ENCODE data around the gene MEN1.

Gene MEN1

DNA sequence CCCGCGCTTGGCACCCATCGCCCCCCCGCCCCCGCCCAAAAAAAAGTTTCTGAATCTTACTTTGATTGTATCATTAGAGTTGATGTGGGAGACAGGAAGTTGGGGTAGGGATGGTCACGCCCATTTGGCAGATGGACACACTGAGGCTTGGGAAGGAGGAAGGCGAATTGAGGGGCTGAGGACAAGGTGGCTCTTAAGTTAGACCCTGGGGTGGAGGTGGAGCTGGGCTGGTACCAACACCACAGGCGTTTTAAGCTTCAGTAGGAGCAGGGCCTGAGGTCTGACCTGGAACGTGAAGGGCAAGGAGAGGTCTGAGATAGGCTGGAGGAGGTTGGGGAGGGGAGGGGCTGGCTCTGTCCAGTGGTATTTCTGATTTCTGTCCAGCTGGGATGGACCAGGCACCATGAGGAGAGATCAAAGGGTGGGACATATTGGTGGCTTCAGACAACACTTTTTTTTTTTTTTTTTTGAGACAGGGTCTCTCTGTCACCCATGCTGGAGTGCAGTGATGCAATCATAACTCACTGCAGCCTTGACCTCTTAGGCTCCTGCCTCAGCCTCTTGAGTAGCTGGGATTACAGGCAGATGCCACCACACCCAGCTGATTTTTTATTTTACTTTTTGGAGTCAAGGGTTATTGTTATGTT is 34.9 kb upstream of the MEN1 start:
- no peak for DNase-seq

DNA sequence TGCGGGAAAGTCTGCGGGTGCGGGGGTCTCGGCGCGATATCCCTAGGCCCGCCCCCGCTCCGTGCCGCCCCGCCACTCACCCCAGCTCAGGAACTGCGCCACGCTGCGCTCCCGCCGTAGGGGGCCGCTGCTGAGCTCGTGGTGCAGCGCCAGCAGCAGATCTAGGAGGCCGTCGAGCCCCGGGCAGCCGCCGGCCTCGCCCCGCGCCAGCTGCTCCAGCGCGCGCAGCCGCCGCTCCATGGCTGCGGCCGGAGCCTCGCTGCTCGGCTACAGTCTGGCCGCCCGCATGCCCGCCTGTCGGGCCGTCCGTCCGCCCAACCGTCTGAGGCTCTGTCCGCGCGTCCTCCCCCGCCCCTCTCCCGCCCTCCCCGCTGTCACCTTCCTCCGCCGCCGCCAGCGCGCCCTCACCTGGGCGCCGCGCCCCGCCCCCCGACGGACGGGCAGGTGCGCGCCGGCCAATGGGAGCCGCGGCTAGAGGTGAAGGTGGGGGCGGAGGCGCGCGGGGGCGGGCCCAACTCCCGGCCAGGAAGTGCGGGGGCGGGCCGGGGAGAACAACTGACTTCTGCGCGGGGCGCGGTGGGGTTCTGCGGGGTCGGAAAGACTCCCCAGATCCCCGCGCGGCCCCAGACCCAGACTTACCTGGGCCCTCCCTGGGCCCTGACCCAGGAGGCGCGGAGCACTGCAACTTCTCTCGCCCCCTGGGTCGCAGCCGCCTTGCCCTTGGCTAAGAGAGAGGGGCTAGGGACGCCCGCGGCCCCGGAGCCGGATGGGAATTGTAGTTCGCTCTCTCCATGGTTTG is 34.2 kb upstream of the MEN1 start, which contains the start of gene CDC42BPG:
CDC42BPG (minus strand) TSS at position 324 of the 799 bp plus-strand sequence; CDS start at position 240, 84 bp downstream.
- DNase-seq: peak; percentile 69

DNA sequence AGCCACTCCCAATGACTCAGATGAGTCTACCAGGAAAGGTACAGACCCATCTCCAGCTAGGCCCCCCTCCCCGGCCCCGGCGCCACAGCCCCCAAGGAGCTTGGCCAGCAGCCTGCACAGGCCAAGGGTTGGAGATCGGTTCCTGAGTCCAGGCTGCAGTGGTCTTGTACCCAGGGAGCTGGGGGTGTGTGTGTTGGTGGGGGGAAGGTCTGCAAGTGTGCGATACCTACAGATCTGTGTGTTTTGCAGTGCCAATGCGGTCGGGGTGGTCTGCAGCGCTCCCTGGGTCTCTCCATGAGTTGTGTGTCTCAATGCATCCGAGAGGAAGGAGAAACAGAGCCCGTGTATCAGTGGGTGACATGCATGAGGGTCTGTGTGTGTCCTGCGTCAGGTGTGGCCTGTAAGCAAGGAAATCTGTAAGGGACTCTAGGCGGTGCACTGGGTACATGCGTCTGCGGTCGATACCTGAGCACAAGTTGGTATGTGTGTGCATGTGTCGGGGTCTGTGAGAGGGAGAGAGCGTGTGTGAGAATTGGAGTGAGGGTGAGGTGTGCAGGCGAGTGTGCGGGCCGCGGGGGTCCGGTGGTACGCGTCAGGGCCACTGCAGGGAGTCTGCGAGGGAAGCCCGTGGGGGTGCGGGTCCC is 33.5 kb upstream of the MEN1 start:
- DNase-seq: no peak

DNA sequence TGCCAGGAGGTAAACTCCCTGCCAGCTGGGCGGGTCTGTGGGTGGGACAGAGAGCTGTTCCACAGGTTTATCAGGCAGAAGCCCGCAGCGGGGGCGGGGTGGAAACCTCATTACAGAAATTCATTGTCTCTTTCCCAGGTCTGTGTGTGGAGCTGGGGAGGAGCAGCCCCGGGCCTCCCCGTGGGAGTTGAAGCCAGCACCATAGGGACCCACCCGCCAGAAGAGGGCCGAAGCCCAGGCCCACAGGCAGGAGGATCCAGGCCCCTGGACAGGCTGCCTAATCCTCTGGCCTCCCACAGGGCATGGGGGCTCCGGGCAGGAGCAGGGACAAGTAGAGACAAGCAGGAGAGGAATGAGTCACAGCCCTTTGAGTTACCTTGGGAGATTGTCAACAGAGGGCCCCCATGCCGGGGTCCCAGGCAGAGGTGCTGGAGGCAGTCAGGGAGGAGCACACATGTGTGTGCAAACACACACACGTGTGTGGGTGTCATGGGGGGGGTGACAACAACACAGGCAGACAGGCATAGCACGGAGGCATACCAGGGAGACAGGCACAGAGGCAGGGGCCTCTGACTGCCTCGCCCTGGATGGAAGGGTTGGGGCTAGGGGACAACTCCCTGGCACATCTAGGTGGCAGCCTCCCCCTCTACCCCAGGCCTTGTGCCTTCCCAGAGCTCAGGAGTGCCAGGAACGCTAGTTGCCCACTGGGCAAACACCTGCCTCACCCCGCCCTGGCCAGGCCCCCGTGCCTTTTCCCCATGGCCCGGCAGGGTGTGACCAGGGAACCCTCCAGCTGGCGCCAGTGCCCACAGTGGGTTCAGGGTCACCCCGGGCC is 32.7 kb upstream of the MEN1 start:
- no peak for DNase-seq

DNA sequence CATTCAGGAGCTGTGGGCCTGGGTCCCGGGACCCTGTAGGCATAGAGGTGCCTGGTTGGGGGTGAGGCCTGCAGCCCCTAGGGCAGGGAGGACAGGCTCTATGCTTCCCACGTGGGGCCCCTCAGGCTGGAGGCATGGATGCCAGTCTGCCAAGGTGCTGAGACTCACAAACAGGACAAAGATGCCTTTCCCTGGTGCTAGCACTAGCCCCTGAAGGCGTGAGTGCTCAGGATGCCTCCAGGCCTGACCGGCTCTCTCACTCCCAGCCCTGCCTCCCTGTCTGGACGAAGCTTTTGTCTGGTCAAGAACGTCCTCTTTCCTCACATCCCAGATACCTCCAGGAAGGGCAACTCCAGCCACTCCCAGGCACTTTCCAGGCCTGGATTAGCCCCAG is 32.0 kb upstream of the MEN1 start:
- DNase-seq: no peak

DNA sequence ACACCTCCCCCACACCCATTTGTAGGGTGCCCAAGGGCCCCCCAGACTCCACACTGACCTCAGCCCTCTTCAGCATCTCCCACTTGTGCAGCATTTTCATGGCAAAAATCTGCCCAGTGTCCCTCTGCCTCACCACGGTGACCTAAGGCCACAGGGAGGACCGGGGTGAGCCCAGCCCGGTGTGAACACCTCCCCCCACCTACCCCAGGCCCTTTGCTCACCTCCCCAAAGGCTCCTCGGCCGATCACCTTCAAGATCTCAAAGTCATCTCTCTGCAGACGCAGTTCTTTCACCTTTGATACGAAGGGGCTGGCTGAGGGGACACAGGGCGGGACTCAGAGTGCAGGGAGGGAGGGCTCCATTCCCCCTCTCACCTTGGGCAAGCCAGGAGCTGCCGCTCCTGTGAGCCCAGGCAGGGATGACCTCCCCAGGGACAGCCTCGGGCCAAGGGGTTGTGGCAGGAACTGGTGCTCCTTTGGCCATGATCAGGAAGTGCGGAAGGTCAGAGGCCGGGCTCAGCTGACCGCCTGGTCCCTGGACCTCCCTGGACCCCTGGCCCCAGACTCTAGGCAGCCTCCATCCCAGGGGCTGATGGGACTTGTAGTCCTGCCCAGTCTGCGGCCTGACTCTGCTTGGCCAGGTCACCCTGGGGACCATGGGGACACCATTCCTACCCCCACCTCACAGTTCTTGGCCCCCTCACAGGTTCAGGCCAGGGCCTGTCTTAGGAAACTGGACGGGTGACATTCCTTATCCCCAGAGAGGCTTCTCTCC is 31.4 kb upstream of the MEN1 start:
- DNase-seq: no peak

DNA sequence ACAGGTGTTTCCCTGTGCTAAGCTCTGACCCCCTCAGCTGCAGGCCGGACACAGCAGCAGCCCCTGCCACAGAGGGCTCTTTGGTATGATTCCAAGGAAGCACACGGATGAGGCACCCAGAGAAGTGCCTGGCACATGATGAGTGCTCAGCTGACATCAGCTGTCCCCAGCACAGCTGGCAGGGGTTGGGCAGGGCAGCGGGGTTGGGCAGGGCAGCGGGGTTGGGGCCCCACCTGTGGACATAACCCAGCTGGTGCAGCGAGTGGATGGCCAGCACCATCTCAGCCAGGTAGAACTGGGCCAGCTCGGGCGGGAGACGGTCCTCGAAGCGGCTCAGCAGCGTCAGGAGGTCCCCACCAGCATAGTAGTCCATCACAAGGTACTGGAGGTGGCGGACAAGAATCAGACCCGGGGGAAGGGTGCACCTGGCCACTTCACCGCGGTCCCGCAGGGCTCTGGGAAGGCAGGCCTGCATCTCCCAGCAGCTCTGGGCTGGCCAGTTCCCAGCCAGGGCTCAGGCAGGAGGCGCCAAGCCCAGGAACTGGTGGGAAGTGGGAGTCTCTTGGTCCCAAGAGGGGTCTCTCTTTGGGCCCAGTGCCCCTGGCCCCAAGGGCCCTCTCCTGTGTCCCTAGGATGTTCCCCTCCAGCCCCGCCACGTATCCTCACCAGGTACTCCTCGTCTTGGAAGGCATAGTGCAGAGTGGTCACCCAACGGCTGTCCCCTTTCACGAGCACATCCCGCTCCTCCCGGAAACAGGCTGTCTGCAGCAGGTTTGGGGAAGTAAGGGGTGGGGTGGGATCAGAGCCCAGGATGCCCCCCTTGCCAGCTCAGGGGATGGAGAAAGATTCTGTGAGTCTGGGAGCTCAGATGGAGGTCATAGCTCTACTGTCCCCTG is 29.8 kb upstream of the MEN1 start:
- DNase-seq: no peak

DNA sequence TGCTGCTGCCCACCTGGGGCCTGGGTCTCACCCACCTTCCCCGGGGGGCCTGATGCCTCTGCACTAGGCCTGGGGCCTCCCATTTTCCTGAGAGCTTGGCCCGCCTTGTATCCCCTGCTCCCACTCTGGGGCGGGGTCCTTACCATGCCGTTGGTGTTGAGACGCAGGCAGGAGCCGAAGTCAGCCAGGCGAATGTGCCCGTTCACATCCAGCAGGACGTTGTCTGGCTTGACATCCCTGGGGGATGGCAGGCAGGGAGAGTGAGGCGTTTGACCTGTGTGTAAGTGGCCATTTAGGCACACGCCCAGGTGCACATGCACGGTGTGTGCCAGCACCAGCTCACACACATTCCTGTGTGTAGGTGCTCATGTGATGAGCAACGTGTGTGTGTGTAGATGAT is 29.0 kb upstream of the MEN1 start:
- no peak for DNase-seq

DNA sequence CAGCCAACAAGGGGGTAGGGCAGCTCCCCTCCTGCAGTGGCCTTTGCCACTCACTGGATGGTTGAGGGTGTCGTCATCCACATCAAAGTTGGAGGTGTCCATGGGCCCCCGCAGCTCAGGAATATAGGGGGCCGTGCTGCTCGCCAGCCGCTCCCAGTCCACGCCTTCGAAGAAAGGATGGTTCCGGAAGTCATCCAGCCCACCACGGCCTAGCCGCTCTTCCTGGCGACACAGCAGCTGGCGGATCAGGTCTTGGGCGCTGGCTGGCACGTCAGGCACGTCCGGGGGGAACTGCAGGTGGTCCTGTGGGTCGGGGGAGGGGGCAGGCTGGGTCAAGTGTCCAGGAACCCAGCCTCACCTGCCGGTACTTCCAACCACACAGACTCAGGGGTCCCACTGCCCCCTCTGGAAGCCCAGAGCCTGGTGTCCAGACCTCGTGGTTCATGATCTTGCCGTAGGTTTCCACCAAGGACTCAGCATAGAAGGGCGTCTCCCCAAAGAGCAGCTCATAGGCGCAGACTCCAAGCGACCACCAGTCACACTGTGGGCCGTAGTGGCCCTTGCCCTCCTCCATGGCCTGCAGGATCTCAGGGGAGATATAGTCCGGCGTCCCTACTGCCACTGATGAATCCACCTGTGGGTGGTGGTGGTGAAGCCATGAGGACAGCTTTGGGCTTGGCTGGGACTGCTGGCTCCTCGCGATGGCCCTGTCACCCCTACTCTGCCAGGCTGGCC is 28.4 kb upstream of the MEN1 start:
- DNase-seq: no peak

DNA sequence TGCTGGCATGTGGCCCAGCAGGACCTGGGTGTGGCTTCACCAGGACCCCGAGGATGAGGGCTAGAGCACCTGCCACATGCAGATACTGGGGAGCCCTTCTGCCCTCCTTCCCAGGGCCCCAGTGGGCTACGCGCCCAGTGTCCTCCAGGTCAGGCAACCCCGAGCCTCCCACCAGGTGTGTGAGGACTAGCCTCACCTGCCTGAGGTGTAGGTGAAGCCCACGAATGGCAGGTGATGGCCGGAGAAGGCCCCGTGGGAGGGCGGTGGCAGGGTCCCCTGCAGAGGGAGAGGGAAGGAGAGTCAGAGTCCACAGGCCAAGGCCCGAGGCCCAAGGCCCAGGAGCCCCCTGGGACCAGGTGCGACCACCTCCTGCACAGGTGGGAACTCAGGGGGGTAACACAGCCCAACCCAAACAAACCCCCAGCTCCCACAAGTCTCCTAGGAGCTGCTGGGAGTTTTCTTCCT is 27.6 kb upstream of the MEN1 start:
- no peak for DNase-seq

DNA sequence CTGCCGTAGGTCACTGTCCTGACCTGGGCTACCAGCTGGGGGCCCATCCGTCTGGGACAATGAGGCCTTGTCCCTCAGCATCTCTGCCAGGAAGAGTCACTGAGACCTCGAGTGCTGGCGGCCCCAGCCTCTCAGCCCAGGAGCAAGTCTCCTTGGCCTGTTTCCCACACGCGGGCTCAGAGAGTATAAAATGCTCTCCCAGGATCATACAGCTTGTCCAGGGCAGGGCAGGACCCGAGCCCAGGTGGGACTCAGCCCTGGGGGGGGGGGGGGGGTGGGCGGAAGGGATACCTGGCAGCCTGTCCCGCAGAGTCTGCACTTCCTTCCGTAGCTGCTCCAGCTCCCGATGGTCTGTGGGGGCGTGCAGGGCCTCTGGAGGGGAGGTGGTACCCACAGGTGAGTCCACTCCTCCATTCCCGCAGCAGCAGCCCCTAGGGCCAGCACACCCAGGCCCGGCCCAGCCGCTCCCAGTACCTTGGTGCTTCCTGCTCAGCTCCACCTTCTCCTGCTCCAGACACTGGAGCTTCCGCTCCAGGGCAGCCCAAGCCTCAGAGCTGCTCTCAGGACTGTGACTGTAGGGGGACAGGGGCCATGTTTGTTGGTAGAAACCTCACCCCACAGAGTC is 26.2 kb upstream of the MEN1 start:
- no peak for DNase-seq

DNA sequence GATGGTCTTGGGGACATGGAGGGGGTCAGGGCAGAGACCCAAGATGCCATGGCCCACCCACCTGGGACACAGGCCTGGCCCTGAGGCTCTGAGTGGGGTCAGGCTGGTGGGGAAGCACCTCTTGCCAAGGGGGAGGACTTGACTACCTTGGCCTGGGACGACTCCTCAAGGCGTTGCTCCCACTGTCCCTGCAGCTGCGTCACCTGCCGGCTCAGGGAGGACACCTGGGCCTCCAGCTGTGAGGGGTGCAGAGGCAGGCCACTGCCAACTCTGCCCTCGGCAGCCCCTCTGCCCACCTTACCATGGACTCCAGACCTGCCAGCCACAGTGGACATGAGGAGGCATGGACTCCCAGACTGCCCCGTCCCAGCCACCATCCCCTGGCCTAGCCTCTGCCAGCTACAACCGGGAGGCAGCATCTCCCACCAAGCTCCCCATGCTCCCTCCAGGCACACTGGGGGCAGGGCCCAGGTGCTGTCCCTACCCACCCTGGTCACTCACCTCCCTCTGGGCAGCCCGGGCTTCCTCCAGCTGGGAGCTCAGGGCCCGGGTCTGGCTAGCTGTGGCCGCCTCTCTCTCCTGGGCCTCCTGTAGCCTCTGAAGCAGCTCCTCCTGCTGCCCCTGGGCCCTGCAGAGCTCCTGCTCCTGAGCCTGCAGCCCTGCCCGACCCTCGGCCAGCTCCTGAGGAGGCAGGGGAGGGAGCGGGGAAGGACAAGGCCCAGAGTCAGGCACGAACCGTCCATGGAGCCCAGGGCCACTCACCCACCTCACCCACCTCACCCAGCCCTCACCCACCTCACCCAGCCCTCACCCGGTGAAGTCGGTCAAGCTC is 25.5 kb upstream of the MEN1 start:
- DNase-seq: no peak

DNA sequence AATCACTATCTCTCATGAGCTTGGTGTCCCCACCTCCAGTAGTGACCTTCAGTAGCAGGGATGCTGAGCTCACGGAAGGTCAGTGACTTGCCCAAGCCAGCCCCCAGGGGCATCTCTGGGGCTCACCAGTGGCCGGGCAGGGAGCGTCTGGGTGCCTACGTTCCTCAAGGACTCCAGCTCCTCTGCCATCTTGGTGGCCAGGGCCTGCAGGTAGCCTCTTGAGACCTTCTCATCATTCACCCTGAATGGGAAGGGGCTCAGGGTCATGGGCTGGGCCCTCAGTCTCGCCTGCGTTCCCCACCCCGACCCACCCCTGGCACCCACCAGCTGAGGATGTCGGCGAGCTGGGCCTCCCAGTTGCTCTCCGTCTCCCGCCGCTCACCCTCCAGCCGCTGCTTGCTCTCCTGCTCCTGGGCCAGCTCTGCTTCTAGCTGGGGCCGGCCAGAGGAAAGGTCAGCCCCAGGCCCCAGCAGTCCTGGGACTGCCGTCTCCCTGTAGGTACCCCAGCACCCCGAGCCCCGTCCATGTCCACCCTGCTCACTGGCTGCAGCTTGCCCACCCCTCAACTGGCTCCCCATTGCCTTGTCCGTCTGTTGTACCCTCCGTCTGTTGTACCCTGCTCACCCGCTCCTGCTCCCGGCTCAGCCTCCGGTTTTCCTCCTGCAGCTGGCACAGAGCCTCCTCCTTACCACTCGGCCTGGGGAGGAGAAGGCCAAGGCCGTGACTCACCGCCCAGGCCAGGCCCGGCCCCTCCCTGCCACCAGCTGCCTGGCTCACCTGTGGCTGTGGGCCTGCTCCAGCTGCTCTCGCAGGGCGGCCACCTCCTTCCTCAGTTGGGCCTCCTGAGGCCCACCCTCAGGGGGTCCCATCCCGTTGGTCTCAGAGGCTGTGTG is 24.6 kb upstream of the MEN1 start:
- DNase-seq: no peak

DNA sequence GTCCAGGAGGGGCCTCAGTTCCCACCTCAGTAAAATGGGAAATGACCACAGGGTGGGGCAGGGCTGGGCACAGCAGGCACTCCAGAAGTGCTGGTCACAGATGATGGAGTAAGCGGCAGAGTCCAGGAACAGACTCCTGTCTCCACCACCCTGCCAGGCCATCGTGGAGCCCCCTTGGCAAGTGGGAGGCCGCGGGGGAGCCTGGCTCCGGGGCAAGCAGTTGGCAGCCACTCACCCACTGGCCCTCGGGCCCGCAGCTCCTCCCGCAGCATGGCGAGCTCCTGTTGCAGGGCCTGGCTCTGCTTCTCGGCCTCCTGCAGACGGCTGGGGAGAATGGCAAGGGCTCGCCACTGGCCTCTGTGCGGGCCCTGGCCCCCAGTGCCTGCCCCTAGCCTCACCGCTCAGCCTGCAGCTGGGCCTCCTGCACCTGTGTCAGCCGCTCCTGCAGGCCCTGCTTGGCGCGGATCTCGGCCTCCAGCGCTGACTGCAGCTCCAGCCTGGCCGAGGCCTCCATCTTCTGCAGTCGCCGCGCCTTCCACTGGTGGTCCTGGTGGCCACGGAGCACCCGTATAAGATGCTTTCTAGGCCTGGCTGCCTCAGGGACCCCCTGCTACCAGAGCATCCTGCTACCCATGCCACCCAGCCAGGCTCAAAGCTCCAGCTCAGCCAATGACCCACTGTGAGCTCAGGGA is 23.8 kb upstream of the MEN1 start:
- DNase-seq: no peak

DNA sequence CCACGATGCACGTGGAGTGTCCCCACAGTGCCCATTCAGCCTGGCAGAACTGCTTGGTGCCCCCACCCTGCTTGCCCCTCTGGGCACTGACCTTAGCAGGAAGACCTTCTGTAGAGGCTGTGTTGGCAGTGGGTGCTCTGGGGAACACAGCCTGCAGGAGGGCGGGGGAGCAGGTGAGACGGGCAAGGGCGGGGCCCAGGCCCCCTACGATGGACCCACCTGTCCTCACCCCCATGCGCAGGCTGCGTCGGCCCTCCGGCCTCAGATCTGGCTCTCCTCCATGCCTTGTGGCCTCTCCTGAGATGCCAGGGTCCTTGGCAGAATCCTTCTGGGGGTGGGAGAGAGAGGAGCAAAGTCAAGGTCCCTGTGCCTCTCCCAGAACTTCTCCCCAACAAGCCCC is 23.2 kb upstream of the MEN1 start:
- DNase-seq: no peak

DNA sequence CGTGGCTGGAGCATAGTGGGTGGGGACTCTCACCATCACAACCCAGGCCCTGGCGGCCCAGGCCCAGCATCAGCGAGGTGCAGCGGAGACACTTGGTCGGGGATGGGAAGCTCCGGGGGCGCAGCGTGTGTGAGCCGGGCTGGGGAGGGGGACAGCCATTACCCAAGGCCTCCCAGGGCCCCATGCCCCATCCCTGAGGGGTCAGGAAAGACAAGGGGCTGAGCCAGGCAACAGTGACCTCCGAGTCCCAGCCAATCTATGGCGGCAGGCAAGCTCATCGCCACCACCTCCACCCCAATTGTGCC is 22.8 kb upstream of the MEN1 start:
- DNase-seq: no peak

DNA sequence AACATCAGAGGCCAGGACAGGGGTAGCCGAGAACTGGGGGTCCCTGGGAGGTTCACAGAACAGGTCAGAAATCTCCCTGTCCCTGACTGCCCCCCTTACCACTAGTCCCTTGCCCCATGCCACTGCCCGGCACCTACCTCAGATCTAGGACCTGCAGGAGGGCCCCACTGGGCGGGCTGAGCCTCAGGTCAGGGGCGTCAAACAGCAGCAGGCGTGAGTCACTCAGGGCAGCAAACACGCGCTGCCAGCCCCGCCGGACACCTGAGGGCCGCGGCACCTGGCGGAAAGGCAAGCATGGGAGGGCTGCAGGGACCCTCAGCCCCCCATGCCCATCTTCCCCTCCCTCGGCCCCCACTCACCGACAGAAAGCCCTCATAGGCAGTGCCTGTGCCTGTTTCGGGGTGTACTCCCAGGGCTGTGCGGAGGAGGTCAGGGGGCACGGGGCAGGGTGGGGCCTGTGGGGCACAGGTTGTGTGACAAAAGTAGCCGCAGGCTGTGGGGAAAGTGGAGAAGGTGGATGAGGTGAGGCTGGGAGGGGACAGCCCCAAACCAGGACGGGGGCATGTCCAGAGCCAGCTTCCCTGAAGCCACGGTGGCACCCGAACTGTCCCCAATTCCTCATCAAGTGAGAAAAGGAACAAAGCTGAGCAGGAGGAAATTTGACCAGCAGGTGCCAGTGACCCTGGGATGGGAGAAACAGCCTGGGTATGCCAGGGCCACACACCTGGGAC is 22.3 kb upstream of the MEN1 start:
- DNase-seq: no peak

All from activated CD4-positive, alpha-beta T cell treated with anti-CD3 and anti-CD28 coated beads, Interleukin-2, amount 50 U/mL, for 1 hour (primary cell).